HepG2 (cell line): ENCODE data around the gene CAD. TPM values are rescaled to one million over a fixed set of nuclear protein-coding genes. Genes with fewer than 3 reads are reported as not detected.

Source experiments
- ATAC-seq: fragments of 200-7000 bp; cut with Tn5 transposase; 3 replicates; pipeline ENCODE4 v1.9.1; 2020; ENCODE audit warnings: mild to moderate bottlenecking, moderate library complexity
- BruUV-seq: library from RNA; stranded (reverse); fragments of 400-500 nt; replicated peaks from 2 replicates; lab custom pipeline; 2021; lab: Mats Ljungman, UMichigan
- CTCF ChIA-PET: fragments of 300-600 bp; formaldehyde crosslinking; extraction: SDS; loops from one replicate; lab custom pipeline; 2021; ENCODE audit warnings: low total read pairs, inconsistent platforms, low intra/inter-chr PET ratio; lab: Yijun Ruan, JAX
- POLR2A ChIA-PET: fragments of 350-600 bp; sonication (Branson Sonifier 250); formaldehyde crosslinking; loops from one replicate; lab custom pipeline; 2020; ENCODE audit warnings: antibody characterized with exemption, inconsistent platforms; lab: Yijun Ruan, JAX
- DNase-seq: peaks from one replicate; pipeline ENCODE4 v3.0.0-alpha.2; 2015; ENCODE audit warnings: low spot score
- FAIRE-seq: peaks from 3 replicates; lab custom pipeline; 2011; peaks lifted over from hg19 to GRCh38; lab: Jason Lieb, UNC
- H2AFZ ChIP-seq: one replicate; pipeline ENCODE4 v1.6.1; 2011; ENCODE audit warnings: low read length, inconsistent platforms
- H3K27ac ChIP-seq: fragments of 300-600 bp; 3 replicates; pipeline ENCODE4 v1.8.0; 2011; ENCODE audit warnings: mixed run types, mild to moderate bottlenecking, mixed read lengths, low read length, inconsistent platforms; ENCODE audit not compliant: insufficient read depth; ENCODE audit errors: extremely low read length
- H3K27me3 ChIP-seq, 2 experiments: fragments of 200-600 bp in 1 of 2; 2 replicates in 1 of 2; 3 replicates in 1 of 2; pipeline versions ENCODE4 v1.6.0 to v1.8.0; 2011; ENCODE audit warnings: low read length in 2 of 2, mild to moderate bottlenecking in 2 of 2, moderate library complexity in 2 of 2, inconsistent platforms in 1 of 2; ENCODE audit not compliant: insufficient read depth in 2 of 2, control insufficient read depth in 1 of 2
- H3K36me3 ChIP-seq, 2 experiments: fragments of 200-600 bp in 1 of 2; replicated peaks in 1 of 2; 2 replicates in 1 of 2; 3 replicates in 1 of 2; pipeline versions ENCODE4 v1.5.1 to v1.8.0; 2011; ENCODE audit warnings: low read length in 2 of 2, inconsistent platforms in 1 of 2; ENCODE audit not compliant: insufficient read depth in 2 of 2, control insufficient read depth in 1 of 2
- H3K4me1 ChIP-seq: 2 replicates; pipeline ENCODE4 v1.5.1; 2012; ENCODE audit warnings: low read length, inconsistent platforms; ENCODE audit not compliant: insufficient read depth
- H3K4me2 ChIP-seq: 2 replicates; pipeline ENCODE4 v1.6.0; 2011; ENCODE audit warnings: low read depth, low read length, inconsistent platforms
- H3K4me3 ChIP-seq, 3 experiments: fragments of 200-600 bp in 1 of 3; sonication (generic), shearing (Covaris generic) in 1 of 3; replicated peaks in 1 of 3; 2 replicates each; pipeline ENCODE4 v1.5.1; 2011 to 2016; ENCODE audit warnings: low read length in 3 of 3, inconsistent platforms in 2 of 3, low read depth in 2 of 3, mild to moderate bottlenecking in 2 of 3, control low read depth in 1 of 3, mixed read lengths in 1 of 3; ENCODE audit not compliant: insufficient read depth in 1 of 3
- H3K79me2 ChIP-seq: one replicate; pipeline ENCODE4 v1.6.1; 2011; ENCODE audit warnings: low read length, inconsistent platforms; ENCODE audit not compliant: insufficient read depth
- H3K9ac ChIP-seq: 2 replicates; pipeline ENCODE4 v1.6.0; 2011; ENCODE audit warnings: mild to moderate bottlenecking, low read depth, low read length, inconsistent platforms; ENCODE audit not compliant: insufficient read depth
- H3K9me3 ChIP-seq: 2 replicates; pipeline ENCODE4 v1.5.1; 2012; ENCODE audit warnings: mild to moderate bottlenecking, low read length
- H4K20me1 ChIP-seq: 2 replicates; pipeline ENCODE4 v1.6.0; 2011; ENCODE audit warnings: inconsistent platforms, mild to moderate bottlenecking, low read length, moderate library complexity; ENCODE audit not compliant: insufficient read depth
- AKAP8 ChIP-seq: sonication (generic); formaldehyde crosslinking; IDR thresholded peaks from 2 replicates; pipeline ENCODE4 v1.5.1; 2020; ENCODE audit warnings: mild to moderate bottlenecking, missing genetic modification reagents
- DNMT1 ChIP-seq: sonication (generic); formaldehyde crosslinking; IDR thresholded peaks from 2 replicates; pipeline ENCODE4 v1.5.1; 2020; ENCODE audit warnings: mild to moderate bottlenecking, missing genetic modification reagents
- ZNF3 ChIP-seq: IDR thresholded peaks from 2 replicates; pipeline ENCODE4 v1.7.0; 2017; ENCODE audit warnings: inconsistent platforms
- WGBS: methylation state at CpG from one replicate; pipeline ENCODE4 v1.1.6; 2017; ENCODE audit warnings: low lambda C conversion rate; 5-methylcytosine and 5-hydroxymethylcytosine counted together
- in situ Hi-C: cut with HindIII; loops from 2 replicates; pipeline ENCODE4 v1.10.0; 2017; ENCODE audit warnings: low pct_unique_long_range_greater_than_20kb; ENCODE audit not compliant: extremely low pct_ligation_motif_present
- intact Hi-C: fragments of 100-400 bp; cut with micrococcal nuclease; formaldehyde crosslinking; loops from one replicate; pipeline ENCODE4 v1.10.0; 2022; ENCODE audit not compliant: unreplicated experiment
- polyA plus RNA-seq, 8 experiments: library from polyadenylated mRNA; depleted of rRNA in 3 of 8; stranded (reverse) in 7 of 8; unstranded in 1 of 8; fragments of >200 nt; fragmentation: Illumina TruSeq in 4 of 8; extraction: Trizol in 4 of 8; gene quantifications; 2 replicates each; pipeline versions ENCODE4 v1.2.1 to v1.2.3, GENCODE V29; 2011 to 2016; ENCODE audit warnings: low read depth in 4 of 8, missing spikeins in 1 of 8, mixed read lengths in 1 of 8; ENCODE audit not compliant: insufficient read depth in 1 of 8
- total RNA-seq, 5 experiments: library from RNA; depleted of rRNA; stranded (reverse); fragments of >200 nt; fragmentation: Illumina TruSeq; extraction: Trizol; gene quantifications; 2 replicates each; pipeline ENCODE4 v1.2.3, GENCODE V29; 2016; ENCODE audit warnings: low read depth in 1 of 5
- TF ChIP-seq, protein P1 (sequence below): sonication (generic); formaldehyde crosslinking; conservative IDR thresholded peaks from 2 replicates; pipeline ENCODE4 v1.8.1; 2023; ENCODE audit warnings: missing genetic modification reagents
- TF ChIP-seq, protein P2 (sequence below): IDR thresholded peaks from 2 replicates; pipeline ENCODE4 v1.6.1; 2016; ENCODE audit warnings: low read depth
- TF ChIP-seq, protein P3 (sequence below): sonication (generic); formaldehyde crosslinking; IDR thresholded peaks from 2 replicates; pipeline ENCODE4 v1.8.0; 2022; ENCODE audit warnings: mild to moderate bottlenecking, missing genetic modification reagents, moderate library complexity
- TF ChIP-seq, protein P4 (sequence below): sonication (generic); formaldehyde crosslinking; IDR thresholded peaks from 2 replicates; pipeline ENCODE4 v1.5.0; 2020; ENCODE audit warnings: mild to moderate bottlenecking, missing genetic modification reagents

The CAD gene
- total and polyA plus RNA-seq, 2 of the 13 experiments (the other 11 are each of a cell fraction or from before 2014, with no cell fraction given), result 21.7 to 37.0 TPM

DNA sequence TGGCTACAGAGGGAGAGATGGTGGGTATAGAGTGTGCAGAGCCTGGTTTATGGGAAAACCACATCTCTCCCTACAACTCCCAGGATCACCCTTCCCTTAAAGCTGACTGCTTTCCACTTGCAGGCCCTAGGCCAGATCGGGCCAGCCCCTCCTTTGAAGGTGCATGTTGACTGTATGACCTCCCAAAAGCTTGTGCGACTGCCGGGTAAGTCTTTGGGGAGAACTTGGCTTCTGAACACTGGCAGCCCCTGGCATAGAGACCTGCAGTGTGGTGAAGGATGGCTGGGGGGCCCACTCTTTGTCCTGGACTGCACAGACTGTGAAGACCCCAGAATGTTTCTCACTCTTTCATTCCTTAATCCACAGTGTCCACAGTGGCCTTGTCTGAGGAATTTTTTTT lies 19.5 kb downstream of the CAD start:
- 100% methylated on average over 3 of the region's 3 CpGs for WGBS
- H3K9me3 ChIP-seq, result no peaks in the 10 kb centered on the region
- no peak overlapping the region for H3K27ac ChIP-seq
- peaks cover 79 to 96% of the 10 kb centered on the region in 2 experiments for H3K36me3 ChIP-seq
- DNase-seq, result no peak
- no peaks in the 10 kb centered on the region for H3K4me1 ChIP-seq
- no peak overlapping the region for H2AFZ ChIP-seq
- ChIA-PET POLR2A (no interaction called here), CTCF (no interaction called here)
- no peaks in the 10 kb centered on the region for H4K20me1 ChIP-seq
- FAIRE-seq, result no peak
- intact Hi-C loops, result no loop called here
- H3K79me2 ChIP-seq, result no peaks in the 10 kb centered on the region
- TF ChIP-seq, protein P1, sequence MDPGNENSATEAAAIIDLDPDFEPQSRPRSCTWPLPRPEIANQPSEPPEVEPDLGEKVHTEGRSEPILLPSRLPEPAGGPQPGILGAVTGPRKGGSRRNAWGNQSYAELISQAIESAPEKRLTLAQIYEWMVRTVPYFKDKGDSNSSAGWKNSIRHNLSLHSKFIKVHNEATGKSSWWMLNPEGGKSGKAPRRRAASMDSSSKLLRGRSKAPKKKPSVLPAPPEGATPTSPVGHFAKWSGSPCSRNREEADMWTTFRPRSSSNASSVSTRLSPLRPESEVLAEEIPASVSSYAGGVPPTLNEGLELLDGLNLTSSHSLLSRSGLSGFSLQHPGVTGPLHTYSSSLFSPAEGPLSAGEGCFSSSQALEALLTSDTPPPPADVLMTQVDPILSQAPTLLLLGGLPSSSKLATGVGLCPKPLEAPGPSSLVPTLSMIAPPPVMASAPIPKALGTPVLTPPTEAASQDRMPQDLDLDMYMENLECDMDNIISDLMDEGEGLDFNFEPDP (CRISPR knock-in tag), result no peak
- TF ChIP-seq ZNF3 (CRISPR knock-in tag) (no peak), AKAP8 (CRISPR knock-in tag) (no peak), DNMT1 (CRISPR knock-in tag) (no peak)
- TF ChIP-seq, protein P2, sequence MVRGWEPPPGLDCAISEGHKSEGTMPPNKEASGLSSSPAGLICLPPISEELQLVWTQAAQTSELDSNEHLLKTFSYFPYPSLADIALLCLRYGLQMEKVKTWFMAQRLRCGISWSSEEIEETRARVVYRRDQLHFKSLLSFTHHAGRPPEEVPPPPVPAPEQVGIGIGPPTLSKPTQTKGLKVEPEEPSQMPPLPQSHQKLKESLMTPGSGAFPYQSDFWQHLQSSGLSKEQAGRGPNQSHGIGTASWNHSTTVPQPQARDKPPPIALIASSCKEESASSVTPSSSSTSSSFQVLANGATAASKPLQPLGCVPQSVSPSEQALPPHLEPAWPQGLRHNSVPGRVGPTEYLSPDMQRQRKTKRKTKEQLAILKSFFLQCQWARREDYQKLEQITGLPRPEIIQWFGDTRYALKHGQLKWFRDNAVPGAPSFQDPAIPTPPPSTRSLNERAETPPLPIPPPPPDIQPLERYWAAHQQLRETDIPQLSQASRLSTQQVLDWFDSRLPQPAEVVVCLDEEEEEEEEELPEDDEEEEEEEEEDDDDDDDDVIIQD, result no peak
- TF ChIP-seq, protein P3, sequence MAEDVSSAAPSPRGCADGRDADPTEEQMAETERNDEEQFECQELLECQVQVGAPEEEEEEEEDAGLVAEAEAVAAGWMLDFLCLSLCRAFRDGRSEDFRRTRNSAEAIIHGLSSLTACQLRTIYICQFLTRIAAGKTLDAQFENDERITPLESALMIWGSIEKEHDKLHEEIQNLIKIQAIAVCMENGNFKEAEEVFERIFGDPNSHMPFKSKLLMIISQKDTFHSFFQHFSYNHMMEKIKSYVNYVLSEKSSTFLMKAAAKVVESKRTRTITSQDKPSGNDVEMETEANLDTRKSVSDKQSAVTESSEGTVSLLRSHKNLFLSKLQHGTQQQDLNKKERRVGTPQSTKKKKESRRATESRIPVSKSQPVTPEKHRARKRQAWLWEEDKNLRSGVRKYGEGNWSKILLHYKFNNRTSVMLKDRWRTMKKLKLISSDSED (CRISPR knock-in tag), result no peak
- TF ChIP-seq, protein P4, sequence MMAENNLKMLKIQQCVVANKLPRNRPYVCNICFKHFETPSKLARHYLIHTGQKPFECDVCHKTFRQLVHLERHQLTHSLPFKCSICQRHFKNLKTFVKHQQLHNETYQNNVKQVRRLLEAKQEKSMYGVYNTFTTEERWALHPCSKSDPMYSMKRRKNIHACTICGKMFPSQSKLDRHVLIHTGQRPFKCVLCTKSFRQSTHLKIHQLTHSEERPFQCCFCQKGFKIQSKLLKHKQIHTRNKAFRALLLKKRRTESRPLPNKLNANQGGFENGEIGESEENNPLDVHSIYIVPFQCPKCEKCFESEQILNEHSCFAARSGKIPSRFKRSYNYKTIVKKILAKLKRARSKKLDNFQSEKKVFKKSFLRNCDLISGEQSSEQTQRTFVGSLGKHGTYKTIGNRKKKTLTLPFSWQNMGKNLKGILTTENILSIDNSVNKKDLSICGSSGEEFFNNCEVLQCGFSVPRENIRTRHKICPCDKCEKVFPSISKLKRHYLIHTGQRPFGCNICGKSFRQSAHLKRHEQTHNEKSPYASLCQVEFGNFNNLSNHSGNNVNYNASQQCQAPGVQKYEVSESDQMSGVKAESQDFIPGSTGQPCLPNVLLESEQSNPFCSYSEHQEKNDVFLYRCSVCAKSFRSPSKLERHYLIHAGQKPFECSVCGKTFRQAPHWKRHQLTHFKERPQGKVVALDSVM, result no peak
- no peak overlapping the region for H3K9ac ChIP-seq
- H3K27me3 ChIP-seq, result no peaks in the 10 kb centered on the region
- no peak overlapping the region for H3K4me3 ChIP-seq
- H3K4me2 ChIP-seq, result no peak overlapping the region
- BruUV-seq, result no TSS peak
- no peak for ATAC-seq
- in situ Hi-C loops, result no loop called here
